SKM-1 (cell line): Measurements from ENCODE around the gene PDX1.

Experiments
- DNase-seq: peaks from one replicate; lab custom pipeline; 2025; ENCODE audit not compliant: unreplicated experiment; lab: John Stamatoyannopoulos, UW

The PDX1 gene

GRCh38 chr13:27919934-27920676 is at the start of gene PDX1:
PDX1 (plus strand) TSS chr13:27920000; CDS start chr13:27920139, 139 bp downstream.
- no peak for DNase-seq

- DNase-seq = no peak
These were observed 41.5 kb upstream of the PDX1 start for GRCh38 chr13:27878274-27878673.

GRCh38 chr13:27889471-27889870 is 30.3 kb upstream of the PDX1 start:
- DNase-seq = no peak

- DNase-seq = no peak
These were observed 23.1 kb upstream of the PDX1 start for GRCh38 chr13:27896726-27897125.

- no peak for DNase-seq
These were observed 15.1 kb upstream of the PDX1 start for GRCh38 chr13:27904719-27905118.

GRCh38 chr13:27905650-27906049 is 14.2 kb upstream of the PDX1 start:
- DNase-seq = no peak

- no peak for DNase-seq
These were observed 12.5 kb upstream of the PDX1 start for GRCh38 chr13:27907121-27907787.

GRCh38 chr13:27909378-27909777 is 10.4 kb upstream of the PDX1 start:
- DNase-seq = no peak

- no peak for DNase-seq
These were observed 8.3 kb upstream of the PDX1 start for GRCh38 chr13:27911521-27911920.

- no peak for DNase-seq
These were observed 6.6 kb upstream of the PDX1 start for GRCh38 chr13:27913160-27913559.

GRCh38 chr13:27915301-27916207 is 4.2 kb upstream of the PDX1 start:
- no peak for DNase-seq

GRCh38 chr13:27917121-27917947 is 2.5 kb upstream of the PDX1 start:
- no peak for DNase-seq

- no peak for DNase-seq
These were observed 1.5 kb upstream of the PDX1 start for GRCh38 chr13:27918041-27918917.

GRCh38 chr13:27918918-27919658 is 712 bp upstream of the PDX1 start:
- DNase-seq = no peak

- no peak for DNase-seq
These were observed 204 bp upstream of the PDX1 start for GRCh38 chr13:27919659-27919933.

- no peak for DNase-seq
These were observed 1.0 kb downstream of the PDX1 start for GRCh38 chr13:27920677-27921420.

GRCh38 chr13:27921421-27921960 is 1.7 kb downstream of the PDX1 start:
- DNase-seq = no peak
